HG02763 (cell line): ENCODE results near the gene FIGNL2.
"Not testable (repeated sequence)": the region's sequence is repeated elsewhere in the genome, so short reads cannot be mapped to it uniquely, and the experiment has no call there.

Experiments used
- ATAC-seq: cut with Tn5 transposase; IDR thresholded peaks from one replicate; pipeline ENCODE4 v1.9.1; 2021; ENCODE audit warnings: mild to moderate bottlenecking, moderate library complexity; ENCODE audit not compliant: unreplicated experiment

The FIGNL2 gene, protein sequence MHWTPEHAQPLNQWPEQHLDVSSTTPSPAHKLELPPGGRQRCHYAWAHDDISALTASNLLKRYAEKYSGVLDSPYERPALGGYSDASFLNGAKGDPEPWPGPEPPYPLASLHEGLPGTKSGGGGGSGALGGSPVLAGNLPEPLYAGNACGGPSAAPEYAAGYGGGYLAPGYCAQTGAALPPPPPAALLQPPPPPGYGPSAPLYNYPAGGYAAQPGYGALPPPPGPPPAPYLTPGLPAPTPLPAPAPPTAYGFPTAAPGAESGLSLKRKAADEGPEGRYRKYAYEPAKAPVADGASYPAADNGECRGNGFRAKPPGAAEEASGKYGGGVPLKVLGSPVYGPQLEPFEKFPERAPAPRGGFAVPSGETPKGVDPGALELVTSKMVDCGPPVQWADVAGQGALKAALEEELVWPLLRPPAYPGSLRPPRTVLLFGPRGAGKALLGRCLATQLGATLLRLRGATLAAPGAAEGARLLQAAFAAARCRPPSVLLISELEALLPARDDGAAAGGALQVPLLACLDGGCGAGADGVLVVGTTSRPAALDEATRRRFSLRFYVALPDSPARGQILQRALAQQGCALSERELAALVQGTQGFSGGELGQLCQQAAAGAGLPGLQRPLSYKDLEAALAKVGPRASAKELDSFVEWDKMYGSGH

DNA sequence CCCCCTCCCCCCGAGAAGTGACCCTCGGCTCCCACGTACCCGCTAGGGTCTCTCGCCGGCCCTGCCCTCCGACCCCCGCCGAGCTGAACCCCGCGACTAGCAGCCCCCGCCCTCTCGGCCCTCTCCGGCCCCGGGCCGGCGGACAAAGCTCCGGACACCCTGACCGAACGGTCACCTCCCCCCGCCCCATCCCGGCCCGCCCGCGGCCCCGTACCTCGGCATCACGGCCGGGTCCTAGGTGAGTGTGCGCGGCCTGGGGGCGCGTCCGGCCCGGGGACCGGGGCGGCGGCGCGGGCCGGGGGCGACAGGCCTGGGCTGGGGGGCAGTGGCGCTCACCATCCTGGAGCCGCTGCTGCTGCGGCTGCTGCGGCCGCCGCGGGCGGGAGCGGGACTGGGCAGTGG lies at the start of gene FIGNL2:
TSS of gene FIGNL2 (minus strand) at position 393 of the 402 bp plus-strand sequence. CDS start 26,305 bp downstream, outside the sequence.
- ATAC-seq = no peak

DNA sequence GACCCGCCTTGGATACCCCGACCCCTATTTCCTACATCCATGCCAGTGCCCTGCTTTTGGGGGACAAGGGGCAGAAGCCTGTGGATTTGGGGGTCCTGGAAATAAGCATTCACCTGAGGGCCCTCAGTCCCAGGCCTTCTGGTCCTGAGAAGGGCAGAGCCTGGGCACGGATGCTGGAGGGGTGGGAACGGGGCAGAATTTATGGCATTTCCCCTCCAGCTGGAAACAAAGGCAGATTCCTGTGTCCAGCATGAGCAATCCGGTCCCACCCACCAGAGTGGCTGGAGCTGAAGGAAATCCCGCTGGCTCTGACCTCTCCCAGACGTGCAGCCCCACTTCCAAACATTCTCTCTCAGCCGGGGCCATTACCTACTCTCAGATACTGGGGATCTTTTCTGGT lies 48.7 kb upstream of the FIGNL2 start:
- ATAC-seq = no peak

DNA sequence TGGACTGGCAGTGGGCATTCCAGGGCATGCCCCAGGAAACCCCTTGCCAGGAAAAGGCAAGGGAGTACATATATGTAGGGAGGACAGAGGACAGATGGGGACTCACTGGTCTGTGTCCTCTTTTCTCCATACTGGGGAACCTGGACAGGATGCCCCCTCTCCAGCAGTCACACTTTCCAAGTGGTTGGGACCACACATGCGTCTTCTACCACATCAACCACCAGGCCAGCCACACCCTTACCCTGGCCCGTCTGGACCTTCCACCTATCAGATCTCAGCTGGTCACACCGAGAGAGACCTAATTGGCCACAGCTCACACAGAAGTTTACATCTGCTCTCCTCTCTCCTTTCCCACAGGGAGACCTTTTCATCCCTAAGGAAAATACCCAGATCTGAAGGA lies 47.7 kb upstream of the FIGNL2 start:
- ATAC-seq = no peak

DNA sequence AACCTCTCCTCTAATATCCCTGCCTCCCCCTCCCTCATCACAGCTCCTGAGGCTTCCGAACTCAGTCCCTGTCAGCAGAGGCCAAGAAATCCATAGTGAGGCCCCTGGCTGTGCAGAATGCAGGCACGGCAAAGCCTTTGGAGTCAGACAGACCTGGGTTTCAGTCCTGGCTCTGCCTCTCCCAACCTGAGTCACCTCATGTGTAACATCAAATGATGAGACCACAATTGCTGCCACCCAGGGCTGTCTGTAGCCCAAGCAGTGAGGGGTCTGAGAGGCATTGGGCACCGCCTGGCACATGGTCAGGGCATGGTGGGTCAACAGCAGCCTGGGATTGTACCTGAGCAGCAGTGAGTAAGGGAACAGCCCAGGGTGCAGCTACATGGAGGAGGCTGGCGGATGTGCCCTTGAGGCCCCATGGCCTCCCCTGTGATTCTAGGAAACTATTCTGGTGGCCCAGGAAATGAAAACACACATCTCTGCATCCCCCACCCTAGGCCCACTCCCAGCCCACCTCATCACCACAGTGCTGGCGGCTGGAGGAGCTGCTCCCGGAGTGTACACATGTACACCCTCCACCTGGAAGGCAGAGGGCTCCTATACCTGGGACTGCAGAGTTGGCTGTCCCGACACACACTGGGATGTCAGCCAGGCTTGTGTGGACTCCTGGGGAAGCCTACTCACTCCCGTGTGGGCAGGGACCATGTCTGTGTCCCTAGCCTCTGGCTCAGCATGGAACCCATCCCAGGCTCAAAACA lies 47.0 kb upstream of the FIGNL2 start:
- no peak for ATAC-seq

DNA sequence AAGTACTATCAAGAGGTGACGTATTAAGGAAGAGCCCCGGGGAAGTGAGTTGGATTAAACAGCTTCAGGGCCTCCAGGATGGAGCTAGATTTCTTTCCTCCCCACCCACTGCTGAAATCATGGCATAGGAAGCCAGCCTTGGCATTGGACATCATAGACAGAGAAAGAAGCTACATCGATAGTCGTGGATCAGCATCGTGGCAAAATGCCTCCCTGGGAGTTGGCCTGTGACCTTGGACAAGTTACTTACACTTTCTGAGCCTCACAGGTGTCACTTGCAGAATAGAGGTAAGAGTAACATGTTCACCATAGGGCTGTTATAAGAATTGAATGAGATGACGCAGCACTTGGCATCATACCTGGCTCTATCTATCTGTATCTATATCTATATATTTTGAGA lies 45.3 kb upstream of the FIGNL2 start:
- no peak for ATAC-seq

- ATAC-seq = no peak
These were observed 43.3 kb upstream of the FIGNL2 start for GRCh38 chr12:51891843-51892242.

DNA sequence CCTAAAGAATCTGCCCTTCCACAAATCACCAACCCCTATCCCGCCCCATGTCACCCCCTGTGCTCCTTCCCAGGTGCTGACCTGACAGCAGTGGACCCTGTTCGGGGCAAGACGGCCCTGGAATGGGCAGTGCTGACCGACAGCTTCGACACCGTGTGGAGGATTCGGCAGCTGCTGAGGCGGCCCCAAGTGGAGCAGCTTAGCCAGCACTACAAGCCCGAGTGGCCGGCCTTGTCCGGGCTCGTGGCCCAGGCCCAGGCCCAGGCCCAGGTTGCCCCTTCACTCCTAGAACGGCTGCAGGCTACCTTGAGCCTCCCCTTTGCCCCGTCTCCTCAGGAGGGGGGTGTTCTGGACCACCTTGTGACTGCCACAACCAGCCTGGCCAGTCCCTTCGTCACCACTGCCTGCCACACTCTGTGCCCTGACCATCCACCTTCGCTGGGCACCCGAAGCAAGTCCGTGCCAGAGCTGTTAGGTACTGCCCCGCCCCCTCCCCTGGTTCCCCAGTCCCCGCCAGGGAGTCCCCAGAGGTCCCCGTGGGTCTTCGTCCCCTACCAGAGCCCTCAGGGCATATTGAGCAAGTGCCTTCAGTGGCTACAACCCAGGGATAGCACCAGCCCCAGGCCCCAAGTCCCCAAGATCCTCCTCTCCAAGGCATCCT lies 42.1 kb upstream of the FIGNL2 start:
- ATAC-seq = no peak

DNA sequence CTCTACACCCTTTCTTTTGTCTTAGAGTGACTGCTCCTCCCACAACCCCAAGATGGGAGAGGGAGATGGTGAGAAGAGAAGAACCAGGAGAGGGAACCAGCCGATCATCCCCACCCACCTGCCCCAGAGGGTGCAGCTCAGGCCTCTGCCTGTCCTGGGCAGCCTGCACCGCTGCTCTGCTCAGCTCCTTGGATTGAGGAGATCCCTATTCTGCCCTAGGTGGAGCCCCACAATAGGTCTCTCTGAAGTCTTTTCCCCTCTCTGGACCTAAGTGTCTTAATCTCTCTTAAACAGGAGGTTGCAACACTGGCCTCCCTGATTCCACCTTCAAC lies 41.6 kb upstream of the FIGNL2 start:
- no peak for ATAC-seq

DNA sequence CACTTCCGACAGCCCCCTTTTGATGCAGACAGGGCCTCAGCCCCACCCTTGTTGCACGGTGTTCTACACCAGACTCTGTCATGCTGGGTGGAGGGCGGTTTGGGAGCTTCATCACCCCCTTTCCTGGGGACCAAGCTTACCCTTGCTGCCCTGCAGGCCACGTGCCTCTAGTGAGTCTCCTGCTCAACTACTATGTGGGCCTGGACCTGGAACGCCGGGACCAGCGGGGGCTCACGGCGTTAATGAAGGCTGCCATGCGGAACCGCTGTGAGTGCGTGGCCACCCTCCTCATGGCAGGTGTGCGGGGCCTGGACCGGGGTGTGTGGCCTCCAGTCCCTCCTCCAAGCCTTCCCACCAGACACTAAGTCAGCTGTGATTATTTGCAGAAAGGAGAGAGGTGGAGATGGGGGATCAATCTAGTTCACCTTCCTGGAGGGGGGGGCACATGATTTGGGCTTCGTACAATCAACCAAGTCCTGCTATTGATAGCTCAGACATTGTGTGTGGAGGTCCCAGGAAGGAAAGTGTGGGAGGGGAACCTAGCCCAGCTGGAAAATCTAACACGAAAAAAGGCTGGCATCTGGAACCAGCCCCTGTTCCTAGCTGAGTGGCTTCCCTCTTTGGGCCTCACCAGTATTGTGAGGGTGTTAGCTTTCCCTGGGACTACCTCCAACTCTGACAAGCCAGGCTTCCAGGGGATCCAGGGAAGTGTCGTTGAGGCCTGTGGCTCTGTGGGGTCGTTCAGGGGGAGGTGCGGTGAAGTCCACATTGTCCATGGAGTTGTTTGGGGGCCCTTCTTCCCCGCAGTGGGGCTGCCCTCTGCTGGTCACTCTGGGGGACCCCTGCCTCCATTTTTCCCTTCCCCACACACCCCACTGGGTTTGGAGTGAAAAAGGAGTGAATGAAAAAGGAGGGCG lies 41.0 kb upstream of the FIGNL2 start:
- ATAC-seq = no peak

GRCh38 chr12:51888316-51889215 lies 40.0 kb upstream of the FIGNL2 start:
- no peak for ATAC-seq

DNA sequence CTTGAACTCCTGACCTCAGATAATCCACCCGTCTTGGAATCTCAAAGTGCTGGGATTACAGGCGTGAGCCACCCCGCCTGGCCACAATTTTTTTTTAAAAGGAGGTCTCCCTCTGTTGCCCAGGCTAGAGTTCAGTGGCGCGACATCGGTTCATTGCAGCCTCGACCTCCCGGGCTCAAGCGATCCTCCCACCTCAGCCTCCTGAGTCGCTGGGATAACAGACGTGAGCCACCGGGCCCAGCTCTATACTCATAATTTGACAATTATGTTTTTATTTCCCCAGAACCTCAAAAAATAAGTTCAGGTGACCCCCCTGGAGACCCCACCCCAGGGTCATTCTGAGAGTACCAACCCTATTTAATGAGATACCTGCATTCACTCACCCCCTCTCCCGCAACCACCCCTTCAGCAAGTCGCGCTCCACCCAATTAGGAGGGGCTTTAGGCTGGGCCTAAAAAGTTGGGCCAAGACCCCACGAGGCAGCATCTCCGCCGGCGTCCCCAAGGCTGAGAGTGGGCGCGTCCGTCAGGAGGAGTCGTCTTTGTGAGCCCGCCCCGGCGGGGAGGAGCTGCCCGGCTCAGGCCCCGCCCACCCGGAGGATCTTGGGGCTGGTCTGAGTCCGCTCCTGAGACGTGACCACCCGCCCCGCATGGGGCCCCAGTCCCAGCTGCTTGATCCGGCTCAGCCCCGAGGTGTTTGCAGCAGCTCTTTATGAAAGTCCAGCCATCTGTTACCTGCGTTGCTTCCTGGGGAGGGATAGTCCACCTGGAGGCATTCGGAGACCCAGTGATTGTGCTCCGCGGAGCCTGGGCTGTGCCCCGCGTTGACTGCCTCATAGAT lies 39.2 kb upstream of the FIGNL2 start, which contains the start of gene ANKRD33:
TSS of gene ANKRD33 (plus strand) at position 628 of the 840 bp plus-strand sequence. CDS start at position 712, 84 bp downstream.
- ATAC-seq = no peak

DNA sequence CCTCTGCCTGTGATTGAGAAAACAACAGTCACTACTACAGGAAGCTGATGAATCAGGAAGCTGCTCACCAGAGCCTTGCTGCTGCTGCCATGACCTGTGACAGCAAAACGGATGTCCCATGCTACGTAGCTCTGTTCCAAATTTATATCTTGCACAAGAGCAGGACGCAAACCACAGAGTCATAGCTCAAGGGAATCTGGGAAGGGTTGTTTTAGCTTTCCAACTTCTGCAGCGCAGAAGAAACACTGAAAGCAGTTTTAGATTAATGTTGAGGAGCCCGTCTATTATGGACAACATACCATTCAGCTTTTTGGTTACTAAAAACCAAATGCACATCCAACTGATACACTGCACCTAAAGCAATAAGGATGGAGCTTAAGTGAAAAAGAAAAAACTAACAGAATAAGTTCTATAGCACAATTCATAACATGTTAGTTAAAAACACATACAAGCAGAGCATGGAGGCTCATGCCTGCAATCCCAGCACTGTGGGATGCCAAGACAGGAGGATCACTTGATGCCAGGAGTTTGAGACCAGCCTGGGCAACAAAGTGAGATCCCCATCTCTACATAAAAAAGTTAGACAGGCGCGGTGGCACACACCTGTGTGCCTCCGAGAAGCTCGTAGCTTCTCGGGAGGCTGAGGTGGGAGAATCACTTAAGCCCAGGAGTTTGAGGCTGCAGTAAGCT lies 37.6 kb upstream of the FIGNL2 start:
- ATAC-seq = no peak

- not testable (repeated sequence) for ATAC-seq
These were observed 36.9 kb upstream of the FIGNL2 start for GRCh38 chr12:51885294-51886020.

GRCh38 chr12:51884676-51885229 lies 36.2 kb upstream of the FIGNL2 start:
- no peak for ATAC-seq

DNA sequence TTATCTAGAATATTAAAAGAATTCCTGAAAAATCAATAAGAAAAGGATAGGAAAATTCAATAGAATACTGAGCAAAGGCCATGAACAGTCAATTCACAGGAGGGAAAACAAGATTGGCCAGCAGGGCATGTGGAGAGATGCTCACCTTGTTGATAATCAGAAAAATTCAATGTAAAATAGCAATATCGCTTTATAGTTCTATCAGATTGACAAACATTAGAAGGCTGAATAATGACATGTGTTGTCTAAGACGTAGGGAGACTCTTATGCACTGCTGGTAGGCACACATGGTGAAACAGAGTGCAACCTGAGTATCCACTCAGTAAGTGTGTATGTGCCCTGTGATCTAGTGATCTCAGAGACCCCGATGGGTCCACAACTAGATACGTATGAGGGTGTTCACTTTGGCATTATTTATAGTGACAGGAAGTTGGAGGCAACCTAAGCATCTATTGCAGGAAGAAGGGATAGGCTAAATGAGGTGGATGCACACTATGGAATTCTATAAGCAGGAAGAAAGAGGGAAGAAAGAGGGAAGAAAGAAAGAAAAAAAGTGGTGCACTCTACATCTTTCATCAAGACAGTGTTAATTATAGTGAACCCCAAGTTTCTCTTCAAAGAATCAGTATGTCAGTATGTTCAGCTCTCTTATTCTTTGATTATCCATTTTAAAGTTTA lies 35.6 kb upstream of the FIGNL2 start:
- no peak for ATAC-seq

DNA sequence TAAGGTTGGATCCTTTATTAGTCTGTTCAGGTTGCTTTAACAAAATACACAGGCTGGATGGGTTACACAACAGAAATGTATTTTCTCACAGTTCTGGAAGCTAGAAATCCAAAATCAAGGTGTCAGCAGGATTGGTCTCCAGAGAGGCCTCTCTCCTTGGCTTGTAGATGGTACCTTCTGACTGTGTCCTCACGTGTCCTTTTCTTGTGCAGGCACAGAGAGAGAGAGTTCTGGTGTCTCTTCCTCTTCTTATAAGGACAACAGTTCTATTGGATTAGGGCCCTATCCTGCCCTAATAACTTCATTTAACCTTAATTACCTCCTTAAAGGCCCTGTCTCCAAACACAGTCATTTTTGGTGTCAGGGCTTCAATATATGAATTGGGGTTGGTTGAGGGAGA lies 34.8 kb upstream of the FIGNL2 start:
- ATAC-seq = no peak
